ENCODE measurements around the gene RNF126.

RNF126 gene

DNA sequence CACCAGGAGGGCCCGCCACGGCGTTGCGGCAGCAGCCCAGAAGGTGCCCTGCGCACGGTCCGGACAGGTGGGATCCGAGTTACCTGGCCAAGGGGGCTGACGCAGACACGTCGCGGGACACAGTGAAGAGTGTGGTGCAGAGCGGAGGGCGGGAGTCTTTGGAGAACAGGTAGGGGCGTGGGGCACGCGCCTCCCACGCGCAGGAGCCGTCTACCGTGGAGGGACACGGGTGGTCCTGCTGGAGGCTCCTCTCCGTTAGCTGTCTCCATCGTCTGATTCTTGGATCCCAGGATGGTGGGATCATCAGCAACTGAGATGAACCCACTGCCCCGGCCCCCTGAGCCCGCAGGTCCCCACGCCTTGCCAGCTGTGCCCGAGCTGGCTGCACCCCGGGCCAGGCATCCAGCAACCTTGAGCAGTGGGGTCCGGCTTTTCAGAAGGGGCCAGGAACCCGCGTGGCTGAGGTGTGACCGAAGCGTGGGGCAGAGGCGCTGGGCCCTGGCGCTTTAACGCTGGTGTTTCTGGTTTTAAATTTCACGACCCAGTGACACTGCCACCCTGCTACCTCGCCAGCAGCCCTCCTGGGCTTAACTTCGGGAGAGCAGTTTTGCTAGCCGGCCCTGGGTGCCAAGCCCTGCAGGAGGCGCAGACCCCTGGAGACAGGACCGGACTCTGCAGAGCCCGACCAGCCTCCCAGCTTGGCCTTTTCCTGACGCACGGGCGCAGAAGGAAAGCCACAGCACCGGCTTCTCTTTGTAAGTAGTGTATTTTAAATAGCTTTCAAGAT lies 16.0 kb downstream of the RNF126 start:
- DNase-seq (ENCODE audit: low spot score), result no peak
- no peak for TF ChIP-seq CTCF (IDR thresholded peaks at IDR 0.05; ENCODE audit: extremely low read depth, missing control alignments)

DNA sequence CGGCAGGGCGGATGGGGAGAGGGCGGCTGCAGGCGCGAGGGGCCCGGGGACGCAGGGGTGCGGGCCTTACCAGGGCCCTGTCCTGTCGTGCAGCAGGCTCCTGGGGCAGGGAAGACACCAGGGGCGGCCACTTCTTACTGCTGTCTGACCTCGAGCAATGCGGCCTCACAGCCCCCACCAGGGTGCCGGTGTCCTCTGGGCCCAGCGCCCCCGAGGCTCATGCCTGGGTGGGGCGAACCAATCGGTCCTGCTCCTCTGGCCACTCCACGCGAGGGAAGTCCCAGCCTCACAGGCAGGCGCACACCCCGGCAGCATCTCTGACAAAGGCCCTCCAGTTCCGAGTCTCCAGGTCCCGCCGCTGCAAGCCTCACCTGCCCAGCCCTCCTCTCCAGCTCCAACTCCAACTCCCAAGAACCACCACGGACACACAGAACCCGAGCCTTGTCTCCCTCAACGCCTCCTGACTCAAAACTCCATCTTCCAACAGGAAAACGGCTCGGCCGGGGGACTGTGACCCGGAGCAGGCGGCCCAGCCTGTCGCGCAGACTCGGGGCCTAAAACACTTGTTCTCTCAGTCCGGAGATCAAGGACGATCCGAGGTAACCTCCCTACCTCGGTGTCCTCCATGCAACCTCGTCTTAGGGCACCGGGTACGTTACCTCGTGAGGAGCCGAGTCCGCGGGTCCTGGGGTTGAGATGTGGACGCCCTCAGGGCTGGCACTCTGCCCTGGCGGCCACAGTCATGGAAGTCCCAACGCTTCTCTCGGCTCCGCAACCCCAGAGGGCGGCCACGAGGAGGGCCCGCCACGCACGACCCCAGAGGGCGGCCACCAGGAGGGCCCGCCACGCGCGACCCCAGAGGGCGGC lies 16.9 kb downstream of the RNF126 start:
- no peak for TF ChIP-seq CTCF (IDR thresholded peaks at IDR 0.05; ENCODE audit: extremely low read depth, missing control alignments)
- DNase-seq (ENCODE audit: low spot score), result no peak

DNA sequence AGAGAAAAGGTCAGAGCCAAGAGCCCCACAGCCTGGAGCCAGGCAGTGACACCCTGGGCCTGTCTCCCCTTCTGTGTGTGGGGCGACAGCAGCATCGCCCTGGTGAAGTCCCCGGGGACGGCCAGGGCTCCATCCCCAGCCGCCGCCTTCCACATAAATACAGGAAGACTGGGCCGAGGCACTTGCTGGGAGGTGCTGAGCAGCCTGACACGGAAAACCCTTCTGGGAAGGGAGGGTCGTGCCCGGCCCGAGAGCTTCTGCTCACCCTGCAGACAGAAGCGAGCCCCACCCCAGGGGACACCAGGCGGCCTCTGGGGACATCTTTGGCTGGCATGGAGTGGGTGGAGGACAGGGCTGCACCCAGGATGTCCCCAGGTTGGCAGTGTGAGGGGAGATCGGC lies 18.2 kb downstream of the RNF126 start:
- DNase-seq (ENCODE audit: low spot score), result no peak
- no peak for TF ChIP-seq CTCF (IDR thresholded peaks at IDR 0.05; ENCODE audit: extremely low read depth, missing control alignments)

DNA sequence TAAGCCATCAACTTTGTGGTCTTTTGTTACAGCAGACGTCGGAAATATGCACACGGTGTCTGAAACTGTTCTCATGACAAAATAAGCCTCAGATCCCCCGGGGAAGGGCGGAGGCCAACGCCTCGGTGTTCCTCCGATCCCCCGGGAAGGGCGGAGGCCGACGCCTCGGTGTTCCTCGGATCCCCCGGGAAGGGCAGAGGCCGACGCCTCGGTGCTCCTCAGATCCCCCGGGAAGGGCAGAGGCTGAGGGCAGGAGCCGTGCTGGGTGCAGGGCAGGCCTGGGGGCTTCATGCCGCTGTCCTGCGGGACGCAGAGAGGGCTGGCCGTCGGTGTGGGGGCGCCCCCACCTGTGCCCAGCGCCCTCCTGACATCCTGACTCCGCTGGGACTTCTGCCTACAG lies 18.7 kb downstream of the RNF126 start:
- no peak for TF ChIP-seq CTCF (IDR thresholded peaks at IDR 0.05; ENCODE audit: extremely low read depth, missing control alignments)

GRCh38 chr19:643736-644135 lies 19.3 kb downstream of the RNF126 start:
- TF ChIP-seq CTCF (IDR thresholded peaks at IDR 0.05; ENCODE audit: extremely low read depth, missing control alignments), result no peak
- no peak for DNase-seq (ENCODE audit: low spot score)

More for the DNA sequence above, 18.7 kb downstream of the RNF126 start:
- DNase-seq (ENCODE audit: low spot score), result no peak

DNA sequence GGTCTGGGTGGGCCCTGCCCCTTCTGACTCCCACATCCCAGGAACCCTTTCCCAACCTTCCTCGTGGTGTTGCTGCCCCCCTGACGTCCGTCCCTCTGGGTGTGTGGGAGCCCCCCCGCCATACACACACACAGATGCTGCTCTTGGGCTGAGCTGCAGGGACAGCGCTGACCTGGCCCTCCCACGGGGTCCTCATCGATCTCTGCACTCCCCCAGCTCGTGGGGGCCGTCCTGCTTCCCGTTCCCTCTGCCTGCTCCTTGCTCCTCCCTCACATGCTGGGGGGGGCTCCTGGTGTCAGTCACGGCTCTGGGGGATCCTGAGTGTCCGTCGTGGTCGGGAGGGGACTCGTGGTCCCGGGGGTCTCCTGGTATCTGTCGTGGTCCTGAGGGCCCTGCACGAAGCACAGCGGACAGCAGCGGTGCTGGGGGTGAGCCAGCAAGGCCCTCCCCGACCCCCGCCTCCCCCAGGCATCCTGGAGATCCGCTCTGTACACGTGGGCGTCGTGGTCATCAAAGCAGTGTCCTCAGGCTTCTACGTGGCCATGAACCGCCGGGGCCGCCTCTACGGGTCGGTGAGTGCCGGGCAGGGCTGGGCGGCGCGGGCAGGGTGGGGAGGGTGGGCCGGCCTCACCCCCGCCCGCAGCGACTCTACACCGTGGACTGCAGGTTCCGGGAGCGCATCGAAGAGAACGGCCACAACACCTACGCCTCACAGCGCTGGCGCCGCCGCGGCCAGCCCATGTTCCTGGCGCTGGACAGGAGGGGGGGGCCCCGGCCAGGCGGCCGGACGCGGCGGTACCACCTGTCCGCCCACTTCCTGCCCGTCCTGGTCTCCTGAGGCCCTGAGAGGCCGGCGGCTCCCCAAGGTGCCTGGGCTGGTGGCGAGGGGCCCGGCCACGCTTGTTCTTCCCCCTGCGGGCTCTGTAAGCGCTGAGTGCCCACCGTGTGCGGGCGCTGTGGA lies 20.0 kb downstream of the RNF126 start:
- no peak for TF ChIP-seq CTCF (IDR thresholded peaks at IDR 0.05; ENCODE audit: extremely low read depth, missing control alignments)
- DNase-seq (ENCODE audit: low spot score), result no peak

All from GM20000 (cell line).